Left forelimb (tissue), 1 donor: ENCODE results near the gene MYH9.
"Not testable (repeated sequence)": the region's sequence is repeated elsewhere in the genome, so short reads cannot be mapped to it uniquely, and the experiment has no call there.

Source experiments
- DNase-seq: peaks from one replicate; pipeline ENCODE4 v3.0.0-alpha.2; 2018; ENCODE audit warnings: low spot score

MYH9 gene

DNA sequence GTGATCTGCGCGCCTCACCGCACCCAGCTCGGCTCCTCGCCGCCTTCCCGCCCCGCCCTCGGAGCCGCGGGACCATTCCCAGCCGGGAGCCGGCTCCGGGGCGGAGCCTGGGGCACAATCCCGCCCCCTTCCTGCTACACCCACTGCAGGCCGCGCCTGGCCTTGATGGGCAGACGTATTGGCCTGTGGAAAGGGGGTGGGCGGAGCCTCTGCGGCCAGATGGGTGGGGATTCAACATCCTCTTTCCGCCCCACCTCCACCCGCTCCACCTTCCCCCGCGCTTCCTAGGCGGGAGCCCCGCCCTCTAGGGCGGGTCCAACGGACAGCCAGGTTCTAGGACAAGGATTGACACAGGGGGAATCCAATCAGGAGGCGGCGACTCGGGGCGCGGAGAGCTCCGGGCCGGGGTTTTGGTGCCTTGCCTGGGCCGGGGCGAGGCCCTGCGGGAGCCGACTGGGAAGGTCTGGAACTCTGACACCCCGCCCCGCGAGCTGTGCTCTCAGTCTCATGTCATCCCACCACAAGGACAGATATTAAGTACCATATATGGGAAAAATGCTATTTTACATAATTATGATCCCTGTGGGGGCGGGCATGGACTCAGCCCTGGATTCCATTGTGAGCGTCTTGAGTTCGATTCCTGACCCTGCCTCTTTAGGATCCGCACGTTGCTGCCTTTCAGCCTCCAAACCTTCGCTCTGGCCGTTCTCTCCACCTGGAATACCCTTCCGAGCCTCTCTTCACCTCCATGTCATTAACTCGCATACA lies at the start of gene MYH9:
MYH9 (minus strand) TSS at position 9 of the 768 bp plus-strand sequence. CDS start 38,731 bp downstream, outside the sequence.
- DNase-seq, result peak; percentile 100

DNA sequence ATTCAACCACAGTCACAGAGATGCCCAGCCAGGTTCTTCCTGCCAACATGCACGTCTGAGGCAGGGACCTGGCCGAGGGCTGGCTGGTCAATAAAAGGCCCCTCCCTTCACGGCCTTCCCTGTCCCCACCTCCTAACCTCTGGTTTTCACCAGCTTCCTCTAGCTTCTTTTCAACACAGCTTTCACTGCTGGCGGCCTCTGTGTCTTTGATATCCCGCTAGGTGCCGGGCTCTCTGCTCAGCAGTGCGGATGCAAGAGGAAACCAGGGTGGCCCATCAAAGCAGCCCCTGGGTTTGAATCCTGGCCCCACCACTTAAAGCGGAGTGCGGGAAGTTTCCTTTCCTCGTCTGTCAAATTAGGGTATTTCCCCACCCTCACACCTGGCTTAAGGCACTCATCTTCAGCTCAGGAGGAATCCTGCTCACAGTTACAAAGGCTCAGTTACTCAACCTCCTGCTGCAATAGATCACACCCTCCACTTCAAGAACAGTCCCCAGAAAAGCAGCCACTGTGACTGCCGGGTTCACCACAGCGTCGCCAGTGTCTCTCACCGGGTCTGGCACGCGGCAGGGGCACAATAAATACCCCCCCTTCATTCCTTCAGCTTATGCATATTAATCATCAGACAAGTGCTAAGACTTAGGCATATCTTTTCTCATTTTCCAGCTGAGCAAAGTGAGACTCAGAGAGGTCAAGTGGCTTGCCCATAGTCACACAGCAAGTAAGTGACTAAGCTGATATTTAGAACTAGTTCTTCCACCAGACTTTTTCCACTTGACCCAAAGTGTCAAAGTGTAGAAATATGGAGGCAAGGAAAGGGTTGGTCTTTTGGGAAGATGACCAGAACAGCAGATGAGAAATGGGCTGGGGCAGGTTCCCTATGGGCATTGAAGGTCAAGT lies 48.0 kb upstream of the MYH9 start:
- no peak for DNase-seq

- DNase-seq, result no peak
Measured at GRCh38 chr22:36433318-36434231, 45.8 kb upstream of the MYH9 start.

DNA sequence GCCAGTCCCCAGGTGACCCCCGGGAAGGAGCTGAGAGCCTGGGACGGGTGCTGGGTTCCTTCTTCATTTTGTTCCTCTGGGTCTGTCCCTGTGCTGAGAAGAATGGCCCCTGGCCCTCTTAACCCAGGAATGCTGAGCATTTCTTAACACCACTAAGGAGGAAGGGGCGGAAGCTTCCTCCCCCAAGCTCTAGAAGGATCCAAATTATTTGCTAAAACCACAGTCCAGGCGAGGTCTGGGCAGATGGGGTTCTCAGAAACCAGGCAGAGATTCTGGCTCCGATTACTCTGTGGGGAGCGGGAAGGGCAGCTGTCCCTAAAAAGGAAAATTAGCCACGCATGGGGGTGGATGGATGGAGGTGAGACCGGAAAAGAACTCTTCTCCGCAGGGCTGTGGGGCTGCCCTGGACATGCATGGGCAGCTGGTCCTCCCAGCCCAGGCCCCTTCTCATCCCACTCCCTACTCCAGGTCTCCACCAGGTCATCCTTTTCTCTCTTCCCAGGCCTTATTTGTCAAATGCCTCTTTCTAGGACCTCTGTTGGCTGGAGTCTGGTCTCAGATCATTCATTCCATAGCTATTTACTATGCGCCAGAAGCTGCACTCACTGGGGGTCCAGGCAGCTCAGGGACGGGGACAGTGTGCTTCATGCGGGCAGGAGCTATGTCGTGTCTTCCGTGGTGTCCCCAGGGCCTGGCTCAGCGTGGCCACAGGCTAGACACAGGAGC lies 45.0 kb upstream of the MYH9 start:
- no peak for DNase-seq

GRCh38 chr22:36431977-36432376 lies 44.2 kb upstream of the MYH9 start:
- DNase-seq, result no peak

GRCh38 chr22:36430863-36431262 lies 43.1 kb upstream of the MYH9 start:
- DNase-seq, result no peak

DNA sequence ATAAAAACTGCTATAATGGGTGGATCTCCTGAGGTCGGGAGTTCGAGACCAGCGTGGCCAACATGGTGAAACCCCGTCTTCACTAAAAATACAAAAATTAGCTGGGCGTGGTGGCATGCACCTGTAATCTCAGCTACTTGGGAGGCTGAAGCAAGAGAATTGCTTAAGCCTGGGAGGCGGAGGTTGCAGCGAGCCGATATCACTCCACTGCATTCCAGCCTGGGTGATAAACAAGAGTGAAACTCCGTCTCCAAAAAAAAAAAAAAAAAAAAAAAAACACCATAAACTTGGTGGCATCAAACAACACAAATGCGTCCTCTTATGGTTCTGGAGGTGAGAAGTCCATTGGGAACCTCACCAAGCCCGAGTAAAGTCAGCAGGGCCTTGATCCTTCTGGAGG lies 40.2 kb upstream of the MYH9 start:
- DNase-seq, result not testable (repeated sequence)

DNA sequence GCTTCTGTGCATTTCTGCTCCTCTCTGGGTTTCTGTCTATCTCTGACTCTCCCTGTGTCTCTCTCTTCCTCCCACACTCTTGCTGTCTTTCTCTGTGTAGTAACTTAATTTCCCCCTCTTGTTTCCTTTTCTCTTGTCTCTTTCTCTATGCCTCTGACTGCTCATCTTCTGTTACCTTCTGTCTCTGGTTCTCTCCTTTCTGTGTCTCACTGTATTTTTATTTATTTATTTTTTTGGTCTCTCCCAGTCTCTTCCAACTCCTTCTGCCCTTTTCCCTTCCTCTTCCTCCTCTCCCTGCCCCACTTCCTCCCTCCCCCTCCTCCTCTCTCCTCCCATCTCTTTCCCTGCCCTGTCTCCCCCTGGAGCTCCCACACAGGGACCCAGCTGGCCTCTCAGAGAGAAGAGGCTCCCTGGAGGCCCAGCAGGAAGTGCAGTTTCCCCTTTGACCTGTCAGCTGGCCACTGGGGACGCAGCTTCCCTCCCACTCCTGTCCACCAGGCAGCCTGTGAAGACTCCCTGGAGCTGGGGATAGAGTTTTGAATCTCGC lies 38.3 kb upstream of the MYH9 start:
- DNase-seq, result no peak

DNA sequence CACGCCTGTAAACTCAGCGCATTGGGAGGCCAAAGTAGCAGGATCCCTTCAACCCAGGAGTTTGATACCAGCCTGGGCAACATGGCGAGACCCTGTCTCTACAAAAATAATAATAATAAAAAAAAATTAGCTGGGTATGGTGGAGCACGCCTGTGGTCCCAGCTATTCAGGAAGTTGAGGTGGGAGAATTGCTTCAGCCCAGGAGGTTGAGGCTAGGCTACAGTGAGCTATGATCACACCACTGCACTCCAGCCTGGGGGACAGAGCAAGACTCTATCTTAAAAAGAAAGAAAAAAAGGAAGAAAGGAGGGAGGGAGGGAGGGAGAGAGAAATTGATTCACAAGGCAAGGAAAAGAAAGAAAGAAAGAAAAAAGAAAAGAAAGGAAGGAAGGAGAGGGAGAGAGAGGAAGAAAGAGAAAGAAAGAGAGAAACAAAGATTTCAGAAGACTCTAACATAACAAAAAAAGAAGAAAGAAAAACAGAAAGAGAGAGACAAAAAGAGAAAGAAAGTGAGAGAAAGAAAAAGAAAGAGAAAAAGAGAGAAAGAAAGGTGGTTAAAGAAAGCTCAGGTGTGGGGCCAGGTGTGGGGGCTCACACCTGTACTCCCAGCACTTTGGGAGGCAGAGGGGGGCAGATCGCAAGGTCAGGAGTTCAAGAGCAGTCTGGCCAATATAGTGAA lies 37.3 kb upstream of the MYH9 start:
- no peak for DNase-seq

GRCh38 chr22:36424466-36424865 lies 36.7 kb upstream of the MYH9 start:
- not testable (repeated sequence) for DNase-seq

DNA sequence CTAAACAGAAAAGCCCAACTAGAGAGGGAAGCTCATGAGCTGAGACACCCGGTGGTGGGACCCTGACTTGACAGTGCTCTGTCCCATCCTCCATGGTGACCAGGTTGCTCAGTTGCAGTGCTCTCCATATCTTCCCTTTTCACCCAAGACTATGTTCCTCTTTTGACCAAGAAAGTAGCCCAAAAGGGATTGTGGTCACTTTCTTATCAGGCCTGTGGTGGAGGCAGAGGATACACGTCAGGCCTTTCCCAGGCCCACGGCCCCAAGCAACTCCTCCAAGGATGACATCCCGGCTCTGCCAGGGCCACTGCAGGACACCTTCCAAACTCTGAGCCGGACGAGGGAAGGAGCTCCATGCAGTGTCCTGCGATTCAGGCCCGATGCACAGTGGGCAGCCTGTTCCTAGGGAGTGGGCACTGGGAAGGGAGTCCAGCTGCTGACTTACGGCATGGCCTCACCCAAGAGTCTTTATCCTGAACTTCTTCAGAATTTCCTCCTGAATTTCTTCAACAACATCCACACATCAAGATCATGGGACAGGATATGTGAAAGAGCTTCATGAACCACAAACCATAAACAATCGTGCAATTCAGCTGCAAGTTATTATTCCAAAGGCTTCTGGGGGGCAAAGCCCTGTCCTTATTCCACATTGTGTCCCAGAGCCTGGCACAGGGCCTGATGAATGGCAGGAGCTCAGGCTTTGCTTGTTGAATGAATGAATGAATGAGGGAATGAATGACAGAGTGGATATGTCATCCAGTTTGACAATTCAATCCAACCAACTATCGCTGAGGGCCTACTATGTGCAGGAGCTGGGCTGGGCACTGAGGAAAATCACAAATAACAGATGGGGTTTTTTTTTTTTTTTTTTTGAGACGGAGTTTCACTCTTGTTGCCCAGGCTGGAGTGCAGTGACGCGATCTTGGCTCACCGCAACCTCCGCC lies 36.0 kb upstream of the MYH9 start:
- DNase-seq, result no peak

DNA sequence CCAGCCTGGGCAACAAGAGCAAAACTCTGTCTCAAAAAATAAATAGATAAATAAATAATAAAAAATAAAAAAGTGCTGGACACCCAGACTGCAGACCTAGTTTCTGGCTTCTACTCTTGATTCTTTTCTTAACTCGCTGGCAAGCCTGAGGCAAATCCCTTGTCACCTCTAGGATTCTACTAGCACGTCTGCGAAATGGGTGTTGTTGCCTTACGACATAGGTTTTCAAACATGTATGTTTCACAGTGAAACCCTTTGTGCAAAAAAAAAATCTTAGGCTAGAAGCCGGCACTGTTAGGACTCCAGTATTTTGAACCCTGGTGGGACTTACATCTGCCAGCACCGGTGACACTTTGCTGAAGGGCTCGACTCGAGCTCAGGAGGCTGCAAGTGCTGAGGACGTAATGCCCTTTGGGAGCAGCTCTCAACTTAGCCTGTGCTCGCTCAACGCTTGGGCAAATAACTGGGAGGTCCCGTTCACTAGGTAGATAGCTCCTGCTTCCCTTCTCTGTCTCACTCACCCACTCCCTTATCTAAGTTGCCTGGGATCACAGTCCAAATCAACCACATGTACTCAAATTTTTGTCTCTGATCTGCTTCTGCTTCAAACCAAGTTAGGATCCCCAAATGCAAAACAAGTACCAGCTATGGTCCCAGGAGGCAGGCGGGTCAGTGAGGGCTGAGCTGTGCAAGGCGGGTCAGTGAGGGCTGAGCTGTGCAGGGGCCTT lies 34.7 kb upstream of the MYH9 start:
- DNase-seq, result no peak

GRCh38 chr22:36419912-36420882 lies 32.4 kb upstream of the MYH9 start:
- DNase-seq, result no peak

DNA sequence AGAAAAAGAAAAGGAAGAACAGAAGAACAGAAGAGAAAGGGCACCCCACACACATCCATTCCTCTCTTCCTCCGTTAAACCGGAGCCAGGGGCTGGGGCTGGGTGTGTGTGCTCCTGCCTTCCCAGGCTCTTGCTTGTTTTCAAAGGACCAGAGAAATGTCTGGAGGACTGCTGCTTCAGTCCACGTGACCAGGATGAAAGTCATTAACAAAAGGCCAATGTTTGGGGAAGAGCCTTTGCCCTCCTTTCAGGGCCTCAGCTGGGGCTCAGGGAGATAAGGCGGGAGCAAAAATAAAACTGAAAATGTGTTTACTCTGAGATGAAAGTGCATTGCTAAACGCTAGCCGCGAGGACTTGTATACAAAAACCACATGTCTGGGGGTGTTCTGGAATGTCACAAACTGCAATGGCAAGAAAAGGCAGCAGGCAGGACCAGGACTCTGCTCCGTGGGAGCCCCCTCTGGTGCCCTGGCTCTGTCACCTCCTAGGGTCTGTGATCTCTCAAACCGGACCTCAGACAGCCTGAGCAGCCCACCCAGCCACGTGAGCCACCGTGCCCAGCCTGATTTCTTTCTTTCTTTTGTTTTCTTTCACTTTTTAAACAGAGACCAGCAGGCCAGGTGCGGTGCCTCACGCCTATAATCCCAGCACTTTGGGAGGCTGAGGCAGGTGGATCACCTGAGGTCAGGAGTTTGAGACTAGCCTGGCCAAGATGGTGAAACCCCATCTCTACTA lies 31.6 kb upstream of the MYH9 start:
- no peak for DNase-seq

DNA sequence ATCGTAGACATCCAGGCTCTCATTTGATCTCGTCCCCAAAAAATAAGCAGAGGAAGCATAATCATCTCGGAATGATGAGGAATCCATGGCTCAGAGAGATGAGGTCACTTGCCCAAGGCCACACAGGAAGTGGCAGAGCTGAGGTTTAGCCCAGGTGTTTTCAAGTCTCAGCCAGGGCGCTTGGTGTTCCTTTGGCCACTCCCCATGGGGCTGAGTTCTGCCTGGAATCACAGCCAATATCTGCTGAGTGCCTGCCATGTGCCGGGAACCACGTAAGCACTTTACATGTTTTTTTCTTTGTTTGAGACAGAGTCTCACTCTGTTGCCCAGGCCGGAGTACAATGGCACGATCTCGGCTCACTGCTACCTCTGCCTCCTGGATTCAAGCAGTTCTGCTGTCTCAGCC lies 29.5 kb upstream of the MYH9 start:
- no peak for DNase-seq

- DNase-seq, result no peak
Measured at GRCh38 chr22:36415415-36416168, 27.8 kb upstream of the MYH9 start.
